HCT116 (cell line): Measurements from ENCODE around the gene SERPINB8. TPM values are rescaled to one million over a fixed set of nuclear protein-coding genes. Genes with fewer than 3 reads are reported as not detected.
A peak's percentile ranks its signal among the peaks of the same experiment; 100 is the strongest.

Experiments used
- ATAC-seq: fragments of 200-7000 bp; cut with Tn5 transposase; 2 replicates; pipeline ENCODE4 v1.9.1; 2020; ENCODE audit warnings: mild to moderate bottlenecking, moderate library complexity
- BruUV-seq: library from RNA; stranded (reverse); fragments of 400-500 nt; replicated peaks from 2 replicates; lab custom pipeline; 2021; lab: Mats Ljungman, UMichigan
- CTCF ChIA-PET: fragments of 300-600 bp; sonication (Branson Sonifier 250); formaldehyde crosslinking; loops from one replicate; lab custom pipeline; 2021; ENCODE audit warnings: antibody characterized with exemption; lab: Charles Lee
- POLR2A ChIA-PET: fragments of 300-600, 350-600 bp; sonication (Branson Sonifier 250); formaldehyde crosslinking; loops from one replicate; lab custom pipeline; 2021; ENCODE audit warnings: antibody characterized with exemption; lab: Charles Lee
- RAD21 ChIA-PET, 2 experiments: fragments of 300-600 bp; sonication (Branson Sonifier 250); formaldehyde crosslinking; loops; one replicate each; lab custom pipeline; 2023; ENCODE audit warnings: low total read pairs in 2 of 2; ENCODE audit not compliant: uncharacterized antibody in 2 of 2, unreplicated experiment in 2 of 2, low non-redundant PET in 1 of 2; lab: Charles Lee
- DNase-seq: peaks from one replicate; pipeline ENCODE4 v3.0.0-alpha.2; 2010; ENCODE audit warnings: low read depth, low spot score
- H2AFZ ChIP-seq: fragments of 200-600 bp; shearing (Covaris generic), sonication (generic); 2 replicates; pipeline ENCODE4 v1.6.1; 2017; ENCODE audit warnings: low read depth, mixed run types, mixed read lengths, antibody characterized with exemption, low read length; ENCODE audit not compliant: poor library complexity, severe bottlenecking
- H3K27ac ChIP-seq: 2 replicates; pipeline ENCODE4 v1.5.1; 2012; ENCODE audit warnings: low read depth, low read length
- H3K27me3 ChIP-seq: fragments of 200-600 bp; sonication (generic); 2 replicates; pipeline ENCODE4 v1.6.1; 2016; ENCODE audit warnings: mixed run types, low read length, mixed read lengths; ENCODE audit not compliant: insufficient read depth
- H3K36me3 ChIP-seq, 2 experiments: fragments of 200-500 bp in 1 of 2; fragments of 200-600 bp in 1 of 2; sonication (Bioruptor generic) in 1 of 2; sonication (generic) in 1 of 2; 2 replicates each; pipeline versions ENCODE4 v1.5.1 to v1.6.1; 2014 to 2016; ENCODE audit warnings: low read length in 2 of 2, inconsistent platforms in 1 of 2, mixed read lengths in 1 of 2, mixed run types in 1 of 2; ENCODE audit not compliant: insufficient read depth in 2 of 2, control insufficient read depth in 1 of 2
- H3K4me1 ChIP-seq, 2 experiments: fragments of 200-600 bp in 1 of 2; sonication (generic) in 1 of 2; 2 replicates each; pipeline versions ENCODE4 v1.5.1 to v1.6.1; 2012 to 2017; ENCODE audit warnings: low read length in 2 of 2, inconsistent platforms in 1 of 2, mild to moderate bottlenecking in 1 of 2, mixed read lengths in 1 of 2, mixed run types in 1 of 2, moderate library complexity in 1 of 2; ENCODE audit not compliant: insufficient read depth in 2 of 2, control insufficient read depth in 1 of 2
- H3K4me2 ChIP-seq: fragments of 200-600 bp; sonication (generic); 2 replicates; pipeline ENCODE4 v1.6.1; 2017; ENCODE audit warnings: mixed run types, low read length, mixed read lengths
- H3K4me3 ChIP-seq, 2 experiments: fragments of 200-600 bp in 1 of 2; sonication (generic) in 1 of 2; replicated peaks in 1 of 2; 2 replicates each; pipeline ENCODE4 v1.5.1; 2011 to 2016; ENCODE audit warnings: low read length in 2 of 2, control low read depth in 1 of 2, low read depth in 1 of 2, mild to moderate bottlenecking in 1 of 2, mixed read lengths in 1 of 2, mixed run types in 1 of 2
- H3K79me2 ChIP-seq: fragments of 200-600 bp; sonication (generic); 2 replicates; pipeline ENCODE4 v1.6.1; 2017; ENCODE audit warnings: mild to moderate bottlenecking, mixed run types, low read length, moderate library complexity, mixed read lengths; ENCODE audit not compliant: insufficient read depth
- H3K9ac ChIP-seq: fragments of 200-600 bp; sonication (generic); 2 replicates; pipeline ENCODE4 v1.6.1; 2016; ENCODE audit warnings: low read length, mixed read lengths
- H3K9me2 ChIP-seq: fragments of 200-600 bp; sonication (generic), shearing (Covaris generic); 2 replicates; pipeline ENCODE4 v1.6.1; 2017; ENCODE audit warnings: mixed run types, mild to moderate bottlenecking, moderate library complexity; ENCODE audit not compliant: insufficient read depth
- H3K9me3 ChIP-seq, 2 experiments: fragments of 200-500 bp in 1 of 2; fragments of 200-600 bp in 1 of 2; sonication (Bioruptor generic) in 1 of 2; sonication (generic) in 1 of 2; 2 replicates each; pipeline ENCODE4 v1.6.1; 2014 to 2017; ENCODE audit warnings: low read length in 2 of 2, mixed read lengths in 2 of 2, inconsistent platforms in 1 of 2, low read depth in 1 of 2, mild to moderate bottlenecking in 1 of 2, mixed run types in 1 of 2, moderate library complexity in 1 of 2; ENCODE audit not compliant: control insufficient read depth in 1 of 2, insufficient read depth in 1 of 2
- H4K20me1 ChIP-seq: fragments of 200-600 bp; sonication (generic), shearing (Covaris generic); 2 replicates; pipeline ENCODE4 v1.6.1; 2017; ENCODE audit warnings: mixed run types, mild to moderate bottlenecking, moderate library complexity; ENCODE audit not compliant: insufficient read depth
- CBX3 ChIP-seq: IDR thresholded peaks from 2 replicates; pipeline ENCODE4 v1.6.1; 2012; ENCODE audit warnings: low read depth
- CEBPB ChIP-seq: IDR thresholded peaks from 2 replicates; pipeline ENCODE4 v1.6.1; 2012; ENCODE audit warnings: low read depth
- EGR1 ChIP-seq: IDR thresholded peaks from 2 replicates; pipeline ENCODE4 v1.6.1; 2012; ENCODE audit warnings: low read depth
- ELF1 ChIP-seq: IDR thresholded peaks from 2 replicates; pipeline ENCODE4 v1.6.1; 2012; ENCODE audit warnings: low read depth, borderline replicate concordance
- EZH2 ChIP-seq: fragments of 200-600 bp; sonication (generic); IDR thresholded peaks from 2 replicates; pipeline ENCODE4 v1.6.1; 2017; ENCODE audit warnings: antibody characterized with exemption, mixed run types
- FOSL1 ChIP-seq: IDR thresholded peaks from 2 replicates; pipeline ENCODE4 v1.6.1; 2012; ENCODE audit warnings: low read depth
- JUND ChIP-seq: IDR thresholded peaks from 2 replicates; pipeline ENCODE4 v1.6.1; 2012
- MAX ChIP-seq: IDR thresholded peaks from 2 replicates; pipeline ENCODE4 v1.6.1; 2012
- POLR2A ChIP-seq: IDR thresholded peaks from 2 replicates; pipeline ENCODE4 v1.7.0; 2011; ENCODE audit warnings: borderline replicate concordance; ENCODE audit not compliant: insufficient read depth, insufficient read length; ENCODE audit errors: extremely low read depth
- POLR2AphosphoS5 ChIP-seq: IDR thresholded peaks from 2 replicates; pipeline ENCODE4 v1.6.1; 2011; ENCODE audit warnings: mild to moderate bottlenecking, low read depth, low read length, moderate library complexity
- RAD21 ChIP-seq: IDR thresholded peaks from 2 replicates; pipeline ENCODE4 v1.6.1; 2012; ENCODE audit warnings: low read depth, mild to moderate bottlenecking
- REST ChIP-seq: IDR thresholded peaks from 2 replicates; pipeline ENCODE4 v1.6.1; 2012; ENCODE audit warnings: low read depth
- SIN3A ChIP-seq: IDR thresholded peaks from 2 replicates; pipeline ENCODE4 v1.6.1; 2012; ENCODE audit warnings: low read depth
- SP1 ChIP-seq: IDR thresholded peaks from 2 replicates; pipeline ENCODE4 v1.6.1; 2012; ENCODE audit warnings: low read depth
- TCF7L2 ChIP-seq: IDR thresholded peaks from 2 replicates; pipeline ENCODE4 v1.7.0; 2011; ENCODE audit warnings: borderline replicate concordance, inconsistent platforms; ENCODE audit not compliant: insufficient read depth, insufficient read length; ENCODE audit errors: extremely low read depth
- intact Hi-C: fragments of 100-400 bp; cut with micrococcal nuclease; formaldehyde crosslinking; loops from 2 replicates; pipeline ENCODE4 v1.10.0; 2022
- total RNA-seq: library from RNA; stranded (reverse); gene quantifications from one replicate; pipeline ENCODE4 v1.2.1, GENCODE V29; 2021; ENCODE audit not compliant: unreplicated experiment
- TF ChIP-seq, protein P1 (sequence below), 3 experiments: fragments of 200-600 bp in 1 of 3; sonication (generic) in 1 of 3; IDR thresholded peaks in 2 of 3; conservative IDR thresholded peaks in 1 of 3; 2 replicates each; pipeline ENCODE4 v1.5.1; 2012 to 2017; ENCODE audit warnings: low read depth in 2 of 3, low read length in 2 of 3, antibody characterized with exemption in 1 of 3, borderline replicate concordance in 1 of 3, control low read depth in 1 of 3, mild to moderate bottlenecking in 1 of 3, mixed read lengths in 1 of 3, mixed run types in 1 of 3, moderate library complexity in 1 of 3; ENCODE audit not compliant: insufficient read depth in 1 of 3
- TF ChIP-seq, protein P2 (sequence below): IDR thresholded peaks from 2 replicates; pipeline ENCODE4 v1.6.1; 2012
- TF ChIP-seq, protein P3 (sequence below): IDR thresholded peaks from 2 replicates; pipeline ENCODE4 v1.6.1; 2011; ENCODE audit warnings: mild to moderate bottlenecking, low read length, moderate library complexity; ENCODE audit not compliant: insufficient replicate concordance; ENCODE audit errors: extremely low read depth

SERPINB8 gene
- total RNA-seq, 1 experiment from 2014 or later = 5.9 TPM

GRCh38 chr18:63949068-63949737, 20.7 kb upstream of the SERPINB8 start, which contains the start of gene HMSD:
HMSD (plus strand) TSS chr18:63949301; CDS start chr18:63953456, 4,155 bp downstream.
- H3K4me1 ChIP-seq = peaks cover 0 to 15% of the 10 kb centered on the region in 2 experiments; a peak in 2 of 4 replicates
- peak within 1 kb of the TSS; percentile 34; the same call in 1 of the 2 replicates for H3K9ac ChIP-seq
- H3K9me2 ChIP-seq = no peaks in the 10 kb centered on the region
- ChIA-PET RAD21 (no interaction called here), CTCF (interaction anchor here (1.2 kb wide), 2 partner anchors 14 kb away, joined by 3 to 6 read pairs; no protein-coding TSS in a partner anchor), POLR2A (no interaction called here)
- H3K4me3 ChIP-seq = peak within 1 kb of the TSS; percentile 42 to 54
- intact Hi-C loops = no loop called here
- DNase-seq = peak; percentile 43
- H3K9me3 ChIP-seq = no peaks in the 10 kb centered on the region
- no peaks in the 10 kb centered on the region for H4K20me1 ChIP-seq
- H2AFZ ChIP-seq = peak within 1 kb of the TSS; percentile 92
- no peaks in the 10 kb centered on the region for H3K79me2 ChIP-seq
- no peaks in the 10 kb centered on the region for H3K27me3 ChIP-seq
- no TSS peak for BruUV-seq
- H3K27ac ChIP-seq = no peak within 1 kb of the TSS; the same call in 1 of the 2 replicates
- H3K4me2 ChIP-seq = peak within 1 kb of the TSS; percentile 88
- no peaks in the 10 kb centered on the region for H3K36me3 ChIP-seq
- ATAC-seq = peak; percentile 100
- TF ChIP-seq, protein P1, sequence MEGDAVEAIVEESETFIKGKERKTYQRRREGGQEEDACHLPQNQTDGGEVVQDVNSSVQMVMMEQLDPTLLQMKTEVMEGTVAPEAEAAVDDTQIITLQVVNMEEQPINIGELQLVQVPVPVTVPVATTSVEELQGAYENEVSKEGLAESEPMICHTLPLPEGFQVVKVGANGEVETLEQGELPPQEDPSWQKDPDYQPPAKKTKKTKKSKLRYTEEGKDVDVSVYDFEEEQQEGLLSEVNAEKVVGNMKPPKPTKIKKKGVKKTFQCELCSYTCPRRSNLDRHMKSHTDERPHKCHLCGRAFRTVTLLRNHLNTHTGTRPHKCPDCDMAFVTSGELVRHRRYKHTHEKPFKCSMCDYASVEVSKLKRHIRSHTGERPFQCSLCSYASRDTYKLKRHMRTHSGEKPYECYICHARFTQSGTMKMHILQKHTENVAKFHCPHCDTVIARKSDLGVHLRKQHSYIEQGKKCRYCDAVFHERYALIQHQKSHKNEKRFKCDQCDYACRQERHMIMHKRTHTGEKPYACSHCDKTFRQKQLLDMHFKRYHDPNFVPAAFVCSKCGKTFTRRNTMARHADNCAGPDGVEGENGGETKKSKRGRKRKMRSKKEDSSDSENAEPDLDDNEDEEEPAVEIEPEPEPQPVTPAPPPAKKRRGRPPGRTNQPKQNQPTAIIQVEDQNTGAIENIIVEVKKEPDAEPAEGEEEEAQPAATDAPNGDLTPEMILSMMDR (IDR thresholded peaks at IDR 0.05 in 2 of 3, conservative IDR thresholded peaks at IDR 0.05 in 1 of 3; ENCODE audit: borderline replicate concordance in 1 of 3, insufficient read depth in 1 of 3, low read depth in 2 of 3, low read length in 2 of 3) = peak; percentile 10 to 60 (median 46); a peak in 4 of 6 replicates
- TF ChIP-seq EGR1 (no peak), REST (no peak), CBX3 (peak; percentile 47; the same call in 1 of the 2 replicates), MAX (no peak), EZH2 (no peak), POLR2A (peak; percentile 28), CEBPB (no peak), RAD21 (peak; percentile 19; the same call in 1 of the 2 replicates), FOSL1 (no peak), SP1 (no peak), JUND (no peak), POLR2AphosphoS5 (0 out of 2 replicates have a peak, but pooled peaks have one; percentile 20), SIN3A (no peak), ELF1 (no peak; the same call in 1 of the 2 replicates), TCF7L2 (no peak)
- TF ChIP-seq, protein P2, sequence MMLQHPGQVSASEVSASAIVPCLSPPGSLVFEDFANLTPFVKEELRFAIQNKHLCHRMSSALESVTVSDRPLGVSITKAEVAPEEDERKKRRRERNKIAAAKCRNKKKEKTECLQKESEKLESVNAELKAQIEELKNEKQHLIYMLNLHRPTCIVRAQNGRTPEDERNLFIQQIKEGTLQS = no peak
- TF ChIP-seq, protein P3, sequence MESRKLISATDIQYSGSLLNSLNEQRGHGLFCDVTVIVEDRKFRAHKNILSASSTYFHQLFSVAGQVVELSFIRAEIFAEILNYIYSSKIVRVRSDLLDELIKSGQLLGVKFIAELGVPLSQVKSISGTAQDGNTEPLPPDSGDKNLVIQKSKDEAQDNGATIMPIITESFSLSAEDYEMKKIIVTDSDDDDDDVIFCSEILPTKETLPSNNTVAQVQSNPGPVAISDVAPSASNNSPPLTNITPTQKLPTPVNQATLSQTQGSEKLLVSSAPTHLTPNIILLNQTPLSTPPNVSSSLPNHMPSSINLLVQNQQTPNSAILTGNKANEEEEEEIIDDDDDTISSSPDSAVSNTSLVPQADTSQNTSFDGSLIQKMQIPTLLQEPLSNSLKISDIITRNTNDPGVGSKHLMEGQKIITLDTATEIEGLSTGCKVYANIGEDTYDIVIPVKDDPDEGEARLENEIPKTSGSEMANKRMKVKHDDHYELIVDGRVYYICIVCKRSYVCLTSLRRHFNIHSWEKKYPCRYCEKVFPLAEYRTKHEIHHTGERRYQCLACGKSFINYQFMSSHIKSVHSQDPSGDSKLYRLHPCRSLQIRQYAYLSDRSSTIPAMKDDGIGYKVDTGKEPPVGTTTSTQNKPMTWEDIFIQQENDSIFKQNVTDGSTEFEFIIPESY = no peak
